ENCODE measurements around the gene TSHZ2.

TSHZ2 gene

GRCh38 chr20:53127027-53127426, 154.9 kb downstream of the TSHZ2 start:
- DNase-seq (ENCODE audit: insufficient read length, low spot score): no peak
- no peak for FAIRE-seq
- no peak for TF ChIP-seq POLR2A (IDR thresholded peaks at IDR 0.05; ENCODE audit: low read depth, low read length)

GRCh38 chr20:53128004-53128403, 155.8 kb downstream of the TSHZ2 start:
- DNase-seq (ENCODE audit: insufficient read length, low spot score) (no peak), FAIRE-seq (no peak)
- no peak for TF ChIP-seq POLR2A (IDR thresholded peaks at IDR 0.05; ENCODE audit: low read depth, low read length)

DNA sequence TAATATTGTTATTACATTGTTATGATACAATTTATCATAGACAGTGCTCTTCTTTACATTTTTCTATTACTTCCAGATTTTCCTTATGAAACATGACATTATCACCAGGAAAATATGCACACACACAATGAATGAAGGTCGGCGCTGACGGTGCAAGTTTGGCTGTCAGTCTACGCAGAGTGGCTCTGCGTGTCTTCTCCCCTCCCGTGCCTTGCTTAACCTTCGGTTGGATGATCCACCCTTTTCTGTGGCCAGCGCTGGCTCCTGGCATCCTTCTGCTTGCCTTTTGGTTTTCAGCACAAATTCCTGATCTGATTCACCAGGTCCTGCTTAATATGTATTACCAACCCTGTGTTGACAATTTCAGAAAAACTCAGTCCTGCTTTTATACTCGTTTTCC, 157.4 kb downstream of the TSHZ2 start:
- TF ChIP-seq POLR2A (IDR thresholded peaks at IDR 0.05; ENCODE audit: low read depth, low read length): no peak
- FAIRE-seq: no peak
- no peak for DNase-seq (ENCODE audit: insufficient read length, low spot score)

GRCh38 chr20:53130795-53131194, 158.6 kb downstream of the TSHZ2 start:
- no peak for DNase-seq (ENCODE audit: insufficient read length, low spot score)
- FAIRE-seq: no peak

DNA sequence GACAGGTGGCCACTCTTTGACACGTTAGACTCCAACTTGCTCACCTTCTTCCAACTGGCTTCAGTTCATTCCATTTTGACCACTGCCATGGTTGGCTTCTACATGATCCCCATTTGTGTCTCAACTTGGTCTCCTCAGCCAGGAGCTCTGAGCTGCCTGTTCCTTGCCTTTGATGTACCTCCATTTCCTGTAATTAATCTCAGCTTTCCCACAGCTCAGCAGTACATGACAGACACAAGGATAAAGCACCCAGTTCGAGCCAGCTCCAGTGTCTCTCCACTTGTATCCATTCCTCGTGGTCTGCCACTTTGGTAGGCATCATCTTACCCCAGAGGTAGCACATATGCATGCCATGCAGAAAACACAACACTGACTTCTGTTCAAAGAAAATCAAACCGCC, 161.0 kb downstream of the TSHZ2 start:
- FAIRE-seq (no peak), DNase-seq (ENCODE audit: insufficient read length, low spot score) (no peak)
- TF ChIP-seq POLR2A (IDR thresholded peaks at IDR 0.05; ENCODE audit: low read depth, low read length): no peak

More at GRCh38 chr20:53130795-53131194, 158.6 kb downstream of the TSHZ2 start:
- no peak for TF ChIP-seq POLR2A (IDR thresholded peaks at IDR 0.05; ENCODE audit: low read depth, low read length)

- DNase-seq (ENCODE audit: insufficient read length, low spot score) (no peak), FAIRE-seq (no peak)
- no peak for TF ChIP-seq POLR2A (IDR thresholded peaks at IDR 0.05; ENCODE audit: low read depth, low read length)
These were observed 161.5 kb downstream of the TSHZ2 start for GRCh38 chr20:53133628-53134027.

- FAIRE-seq: no peak
- DNase-seq (ENCODE audit: insufficient read length, low spot score): no peak
- TF ChIP-seq POLR2A (IDR thresholded peaks at IDR 0.05; ENCODE audit: low read depth, low read length): no peak
These were observed 164.3 kb downstream of the TSHZ2 start for GRCh38 chr20:53136473-53136872.

DNA sequence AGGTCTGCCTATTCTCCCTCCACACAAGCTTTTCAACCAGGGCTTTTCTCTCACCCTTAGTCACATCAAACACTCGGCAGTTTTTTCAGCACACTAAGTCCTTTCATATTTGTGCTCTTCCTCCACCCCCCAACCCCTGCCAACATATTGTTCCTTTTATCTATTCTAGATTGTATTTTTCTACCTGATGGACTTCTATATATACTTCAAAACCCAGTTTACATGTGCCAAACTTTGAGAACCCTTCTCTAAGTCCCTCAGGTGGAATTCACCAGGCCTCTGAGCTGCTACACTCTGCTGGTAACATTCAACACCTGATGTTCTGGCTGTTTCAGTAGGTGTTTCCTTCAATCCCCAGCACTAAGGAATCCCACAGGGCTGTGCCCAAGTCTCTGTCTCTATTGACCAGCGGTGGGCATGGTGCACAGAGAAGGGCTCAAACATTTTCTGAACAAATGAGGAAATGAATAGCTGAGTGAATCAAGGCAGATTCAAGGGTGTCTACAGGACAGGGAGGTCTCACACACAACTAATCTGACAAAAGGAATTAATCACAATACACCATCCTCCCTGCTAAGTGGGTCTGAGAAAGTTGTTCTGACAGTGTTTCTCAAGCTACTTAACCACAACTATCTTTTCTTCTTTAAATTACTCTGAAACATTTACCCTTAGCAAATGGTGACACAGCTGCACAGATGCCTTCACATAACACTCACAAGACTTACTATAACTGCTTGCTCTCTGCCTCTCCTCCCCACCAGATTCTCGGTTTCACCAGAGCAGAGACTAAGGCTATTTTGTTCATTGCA, 166.5 kb downstream of the TSHZ2 start:
- DNase-seq (ENCODE audit: insufficient read length, low spot score) (no peak), FAIRE-seq (no peak)
- TF ChIP-seq POLR2A (IDR thresholded peaks at IDR 0.05; ENCODE audit: low read depth, low read length): no peak

DNA sequence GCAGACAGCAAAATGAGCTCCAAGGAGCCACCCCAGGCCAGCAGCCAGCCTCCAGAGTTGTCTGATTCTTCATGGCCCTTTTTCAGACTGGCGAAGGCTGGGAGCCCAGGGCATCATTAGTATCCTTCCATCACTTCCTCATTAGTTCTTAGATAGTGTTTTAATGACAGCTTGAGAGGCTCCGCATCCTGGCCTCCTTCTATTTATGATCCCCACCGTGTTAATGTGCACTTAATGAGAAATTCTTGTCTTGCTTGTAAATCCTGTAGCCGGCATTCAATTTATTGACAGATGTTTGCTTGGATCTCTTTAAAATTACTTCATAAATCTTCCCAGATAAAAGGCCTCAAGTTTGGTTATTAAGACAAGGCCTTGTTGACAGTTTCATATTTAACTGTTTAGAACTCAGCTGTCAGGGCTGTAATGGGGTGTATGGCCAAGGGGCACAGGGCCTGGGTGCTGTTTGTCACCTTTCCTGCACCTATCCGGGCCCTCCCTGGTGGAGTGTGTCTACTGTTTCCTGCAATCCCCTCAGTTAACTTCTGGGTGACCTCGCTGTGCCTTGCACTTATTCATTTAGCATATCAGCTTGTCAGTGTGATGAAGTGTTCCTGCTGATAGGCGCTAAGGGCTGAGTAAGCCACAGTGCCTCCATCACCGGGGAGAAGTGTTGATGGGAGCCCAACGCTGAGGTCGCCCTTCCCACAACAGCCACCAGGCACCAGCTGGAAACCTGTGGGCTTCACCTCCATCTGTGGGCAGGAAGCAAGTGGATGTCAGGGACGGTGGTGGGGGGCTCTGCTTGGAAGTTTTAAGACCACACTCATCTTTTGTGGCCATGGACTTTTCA, 169.3 kb downstream of the TSHZ2 start:
- TF ChIP-seq POLR2A (IDR thresholded peaks at IDR 0.05; ENCODE audit: low read depth, low read length): no peak
- DNase-seq (ENCODE audit: insufficient read length, low spot score): no peak
- no peak for FAIRE-seq

DNA sequence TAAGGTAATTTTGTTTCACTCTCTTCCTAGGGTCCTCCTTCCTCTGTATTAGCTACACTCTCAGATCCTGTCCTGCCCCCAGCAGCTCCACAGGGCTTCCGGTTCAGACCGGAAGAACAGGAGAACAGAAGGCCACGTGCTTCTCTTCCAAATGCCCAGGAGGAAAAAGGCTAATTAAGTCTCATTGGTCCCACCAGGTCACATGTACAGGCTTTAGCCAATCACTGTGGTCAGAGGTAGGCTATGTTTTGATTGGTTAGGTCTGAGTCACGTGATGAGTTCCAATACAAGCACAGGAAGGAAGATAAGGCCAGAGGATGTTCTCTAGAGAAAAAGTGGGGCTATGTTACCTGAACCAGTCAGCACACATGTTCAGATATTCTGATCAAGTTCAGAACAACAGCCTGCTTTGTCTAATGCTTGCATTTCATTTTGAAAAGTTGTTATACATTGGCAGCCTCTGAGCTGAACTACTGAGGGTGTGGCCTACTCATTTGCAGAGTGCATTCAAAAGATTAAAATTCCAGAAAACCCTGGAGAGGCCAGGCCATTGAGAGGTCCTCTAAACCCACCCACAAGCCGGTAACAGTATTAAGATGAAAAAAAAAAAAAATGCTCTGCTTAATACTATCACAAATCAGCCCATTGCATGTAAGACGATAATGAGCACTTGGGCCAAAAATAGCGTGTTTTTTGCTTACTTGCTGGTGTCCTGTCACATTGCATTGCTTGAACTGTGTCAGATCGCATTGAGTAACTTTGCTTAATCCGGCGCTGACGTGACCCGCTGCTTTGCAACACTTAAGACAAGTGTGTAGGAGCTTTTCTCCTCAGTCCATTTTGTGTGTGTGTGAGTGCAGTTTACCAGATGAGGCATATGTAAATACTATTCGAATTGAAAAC, 170.3 kb downstream of the TSHZ2 start:
- FAIRE-seq: no peak
- no peak for DNase-seq (ENCODE audit: insufficient read length, low spot score)
- no peak for TF ChIP-seq POLR2A (IDR thresholded peaks at IDR 0.05; ENCODE audit: low read depth, low read length)

GRCh38 chr20:53146201-53146891, 174.2 kb downstream of the TSHZ2 start:
- FAIRE-seq (no peak), DNase-seq (ENCODE audit: insufficient read length, low spot score) (no peak)
- TF ChIP-seq POLR2A (IDR thresholded peaks at IDR 0.05; ENCODE audit: low read depth, low read length): no peak

DNA sequence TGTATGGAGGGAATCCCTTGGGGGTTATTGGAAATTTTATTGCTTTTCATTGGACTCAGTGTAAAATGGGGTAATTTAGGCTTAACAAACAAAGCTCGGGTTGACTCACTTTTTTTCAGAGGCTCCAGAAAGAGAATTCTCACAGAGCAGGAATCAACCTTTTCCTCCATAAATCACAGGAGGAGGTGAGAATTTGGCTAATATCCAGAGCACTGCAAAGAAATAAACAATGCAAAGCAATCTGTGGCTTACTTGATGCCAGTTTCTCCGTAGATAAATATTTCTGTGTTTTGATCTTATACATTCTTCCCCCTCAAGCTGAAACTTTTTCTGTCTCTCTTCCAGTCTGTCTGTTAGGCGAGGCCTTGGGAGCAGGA, 176.6 kb downstream of the TSHZ2 start:
- DNase-seq (ENCODE audit: insufficient read length, low spot score): no peak
- TF ChIP-seq POLR2A (IDR thresholded peaks at IDR 0.05; ENCODE audit: low read depth, low read length): no peak
- no peak for FAIRE-seq

DNA sequence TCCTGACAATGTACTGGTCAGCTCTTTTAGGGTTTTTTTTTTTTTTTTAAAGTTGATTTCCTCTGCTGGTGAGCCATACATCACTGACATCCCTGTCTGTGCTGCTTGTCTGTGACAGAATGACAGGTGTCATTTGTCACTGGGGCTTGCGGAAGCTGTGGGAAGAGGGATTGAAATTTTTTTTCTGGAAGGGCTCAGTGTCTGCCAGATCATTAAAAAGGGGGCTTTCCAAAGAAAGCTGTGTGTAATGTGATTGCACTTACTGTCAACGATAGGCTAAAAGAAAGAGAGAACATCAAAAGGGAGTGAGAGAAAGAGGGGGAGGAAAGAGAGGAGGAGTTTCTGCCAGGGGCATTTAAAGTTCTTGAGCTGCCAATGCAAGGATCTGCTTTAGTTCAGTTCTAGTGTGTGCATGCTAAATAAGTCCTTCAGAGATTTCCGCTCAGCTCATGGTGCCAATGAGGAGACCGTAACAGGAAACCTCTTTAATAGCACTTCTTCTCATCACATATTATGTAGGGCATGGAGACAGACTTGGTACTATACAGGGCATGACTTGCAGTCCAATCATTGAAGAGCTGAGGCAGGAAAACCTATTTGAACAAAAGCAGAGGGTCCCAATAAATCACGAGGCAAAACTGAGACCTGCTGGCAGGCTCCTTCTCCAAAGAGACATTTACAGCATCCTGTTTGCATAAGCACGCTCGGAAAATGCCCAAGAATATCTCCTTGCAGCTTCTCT, 177.2 kb downstream of the TSHZ2 start:
- DNase-seq (ENCODE audit: insufficient read length, low spot score) (no peak), FAIRE-seq (no peak)
- TF ChIP-seq POLR2A (IDR thresholded peaks at IDR 0.05; ENCODE audit: low read depth, low read length): no peak

Data from H54 (cell line).